DND-41 (cell line): ENCODE data around the gene CRTC3.

Experiments used
- EZH2 ChIP-seq: IDR thresholded peaks from 3 replicates; pipeline ENCODE4 v1.6.1; 2012; ENCODE audit warnings: borderline replicate concordance, low read depth, mild to moderate bottlenecking, moderate library complexity, low read length, inconsistent platforms; ENCODE audit not compliant: severe bottlenecking
- TF ChIP-seq, protein P1 (sequence below): IDR thresholded peaks from 2 replicates; pipeline ENCODE4 v1.5.1; 2012; ENCODE audit warnings: borderline replicate concordance, low read length, moderate library complexity, mild to moderate bottlenecking; ENCODE audit not compliant: poor library complexity, severe bottlenecking; ENCODE audit errors: extremely low read depth

DNA sequence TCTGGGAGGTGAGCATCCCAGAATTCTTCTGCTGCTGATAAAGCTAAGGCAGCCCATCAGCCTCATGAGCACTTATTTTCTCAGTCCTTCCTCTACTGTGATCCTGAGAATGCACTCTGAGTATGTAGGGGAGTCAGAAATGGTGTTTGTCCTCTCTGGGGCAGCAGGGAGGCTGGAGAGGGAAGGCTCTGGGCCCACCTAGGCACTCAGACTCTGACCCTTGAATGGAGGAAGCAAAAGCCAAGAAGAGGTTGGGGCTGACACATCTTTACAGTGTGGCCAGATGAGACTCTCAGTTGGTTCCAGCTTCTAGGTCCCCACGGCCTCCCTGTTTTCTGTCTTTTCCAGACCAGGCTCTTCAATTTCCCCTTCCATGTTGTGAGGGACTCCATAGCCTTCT lies 151.3 kb downstream of the CRTC3 start:
- TF ChIP-seq, protein P1, sequence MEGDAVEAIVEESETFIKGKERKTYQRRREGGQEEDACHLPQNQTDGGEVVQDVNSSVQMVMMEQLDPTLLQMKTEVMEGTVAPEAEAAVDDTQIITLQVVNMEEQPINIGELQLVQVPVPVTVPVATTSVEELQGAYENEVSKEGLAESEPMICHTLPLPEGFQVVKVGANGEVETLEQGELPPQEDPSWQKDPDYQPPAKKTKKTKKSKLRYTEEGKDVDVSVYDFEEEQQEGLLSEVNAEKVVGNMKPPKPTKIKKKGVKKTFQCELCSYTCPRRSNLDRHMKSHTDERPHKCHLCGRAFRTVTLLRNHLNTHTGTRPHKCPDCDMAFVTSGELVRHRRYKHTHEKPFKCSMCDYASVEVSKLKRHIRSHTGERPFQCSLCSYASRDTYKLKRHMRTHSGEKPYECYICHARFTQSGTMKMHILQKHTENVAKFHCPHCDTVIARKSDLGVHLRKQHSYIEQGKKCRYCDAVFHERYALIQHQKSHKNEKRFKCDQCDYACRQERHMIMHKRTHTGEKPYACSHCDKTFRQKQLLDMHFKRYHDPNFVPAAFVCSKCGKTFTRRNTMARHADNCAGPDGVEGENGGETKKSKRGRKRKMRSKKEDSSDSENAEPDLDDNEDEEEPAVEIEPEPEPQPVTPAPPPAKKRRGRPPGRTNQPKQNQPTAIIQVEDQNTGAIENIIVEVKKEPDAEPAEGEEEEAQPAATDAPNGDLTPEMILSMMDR = no peak
- no peak for TF ChIP-seq EZH2
